Thoracic aorta endothelial cell (primary cell): ENCODE measurements around the gene ENTR1. TPM values are rescaled to one million over a fixed set of nuclear protein-coding genes. Genes with fewer than 3 reads are reported as not detected.

ENCODE experiments used
- total RNA-seq: library from RNA; depleted of rRNA; stranded (reverse); fragments of >200 nt; gene quantifications from 2 replicates; pipeline ENCODE4 v1.2.3, GENCODE V29; 2012

ENTR1 gene
- 37.5 and 42.8 TPM in 2 replicates for total RNA-seq

GRCh38 chr9:136410500-136411287 is at the start of gene ENTR1, which contains the start of gene PMPCA:
Gene ENTR1, minus strand, starts transcription at chr9:136410614. Its CDS starts 217 bp downstream, at chr9:136410397.
Gene PMPCA, plus strand, starts transcription at chr9:136410658. Its CDS starts 11 bp downstream, at chr9:136410669.

GRCh38 chr9:136439481-136440408 is 29.3 kb upstream of the ENTR1 start, which contains the start of gene INPP5E:
Gene INPP5E, minus strand, starts transcription at chr9:136439845. Its CDS starts 426 bp downstream, at chr9:136439419.

GRCh38 chr9:136400038-136400834 is 10.2 kb downstream of the ENTR1 start, which contains the start of gene SNAPC4:
Gene SNAPC4, minus strand, starts transcription at chr9:136400170. Its CDS starts 1,742 bp downstream, at chr9:136398428.

GRCh38 chr9:136373300-136374182 is 36.9 kb downstream of the ENTR1 start, which contains the start of gene CARD9:
Gene CARD9, minus strand, starts transcription at chr9:136373669. Its CDS starts 1,591 bp downstream, at chr9:136372078.

GRCh38 chr9:136363106-136363948 is 47.1 kb downstream of the ENTR1 start, which contains the start of gene DNLZ:
Gene DNLZ, minus strand, starts transcription at chr9:136363744. Its CDS starts 30 bp downstream, at chr9:136363714.

Other genes starting within 250 kb of the ENTR1 start
- gene LHX3, start 205.5 kb downstream of the ENTR1 start, total RNA-seq: not detected in 2 replicates
- gene QSOX2, start 164.8 kb downstream of the ENTR1 start, total RNA-seq: 14.4 and 23.5 TPM in 2 replicates
- not detected in 2 replicates for gene CCDC187, start 106.5 kb downstream of the ENTR1 start, total RNA-seq
- 22.3 and 29.4 TPM in 2 replicates for gene GPSM1, start 83.1 kb downstream of the ENTR1 start, total RNA-seq
- gene DNLZ, start 46.9 kb downstream of the ENTR1 start, total RNA-seq: 6.3 and 7.8 TPM in 2 replicates
- 0.40 and 0.57 TPM in 2 replicates for gene CARD9, start 36.9 kb downstream of the ENTR1 start, total RNA-seq
- 16.8 and 18.4 TPM in 2 replicates for gene SNAPC4, start 10.4 kb downstream of the ENTR1 start, total RNA-seq
- gene PMPCA, start within 50 bp of the ENTR1 start, total RNA-seq: 62.0 and 75.5 TPM in 2 replicates
- 10.1 and 13.7 TPM in 2 replicates for gene INPP5E, start 29.2 kb upstream of the ENTR1 start, total RNA-seq
- gene SEC16A, start 72.4 kb upstream of the ENTR1 start, total RNA-seq: 56.5 and 57.2 TPM in 2 replicates
- gene NOTCH1, start 135.4 kb upstream of the ENTR1 start, total RNA-seq: 116 and 138 TPM in 2 replicates